Ishikawa (cell line): Measurements from ENCODE around the gene TXNDC11.

Experiments
- CREB1 ChIP-seq: IDR thresholded peaks from 2 replicates; pipeline ENCODE4 v1.6.1; 2012; ENCODE audit warnings: low read depth
- EGR1 ChIP-seq: IDR thresholded peaks from 2 replicates; pipeline ENCODE4 v1.6.1; 2012
- EP300 ChIP-seq: IDR thresholded peaks from 2 replicates; pipeline ENCODE4 v1.6.1; 2012; ENCODE audit warnings: borderline replicate concordance
- RAD21 ChIP-seq: IDR thresholded peaks from 2 replicates; pipeline ENCODE4 v1.6.1; 2012; ENCODE audit warnings: low read depth
- TF ChIP-seq, protein P1 (sequence below): IDR thresholded peaks from 2 replicates; pipeline ENCODE4 v1.6.1; 2012; ENCODE audit warnings: low read depth, mild to moderate bottlenecking

DNA sequence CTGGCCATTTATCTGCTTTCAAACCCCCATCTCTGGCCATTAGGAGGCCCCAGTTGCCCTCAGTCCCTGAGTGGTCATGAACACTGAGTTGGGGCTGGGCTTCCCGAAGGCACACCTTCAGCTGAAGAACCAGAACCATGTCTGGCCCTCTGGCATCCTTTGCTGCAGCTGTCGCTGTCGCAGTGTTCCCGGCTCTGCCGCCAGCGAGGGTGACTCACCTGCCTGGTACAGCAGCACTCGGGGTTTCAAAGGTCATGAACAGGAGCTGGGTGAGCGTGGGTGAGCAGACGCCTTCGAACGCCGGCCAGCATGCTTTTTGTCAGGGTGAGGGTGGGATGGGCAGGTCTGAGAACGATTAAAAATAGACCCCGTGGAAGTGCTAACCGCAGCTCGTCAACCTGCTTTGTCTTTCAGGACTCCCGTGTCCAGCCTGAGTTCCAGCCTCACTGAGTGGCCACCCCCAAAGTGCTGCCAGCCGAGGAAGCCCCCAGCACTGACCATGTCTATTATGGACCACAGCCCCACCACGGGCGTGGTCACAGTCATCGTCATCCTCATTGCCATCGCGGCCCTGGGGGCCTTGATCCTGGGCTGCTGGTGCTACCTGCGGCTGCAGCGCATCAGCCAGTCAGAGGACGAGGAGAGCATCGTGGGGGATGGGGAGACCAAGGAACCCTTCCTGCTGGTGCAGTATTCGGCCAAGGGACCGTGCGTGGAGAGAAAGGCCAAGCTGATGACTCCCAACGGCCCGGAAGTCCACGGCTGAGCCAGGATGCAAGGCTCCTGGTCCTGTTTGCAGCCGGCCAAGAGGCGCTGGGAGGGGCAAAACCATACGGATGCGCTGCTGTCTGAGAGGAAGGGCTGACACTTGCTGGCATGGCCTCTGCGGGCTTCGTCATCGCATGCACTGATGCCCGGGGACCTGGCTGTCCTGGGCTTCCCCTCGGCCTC is 66.8 kb downstream of the TXNDC11 start:
- TF ChIP-seq, protein P1, sequence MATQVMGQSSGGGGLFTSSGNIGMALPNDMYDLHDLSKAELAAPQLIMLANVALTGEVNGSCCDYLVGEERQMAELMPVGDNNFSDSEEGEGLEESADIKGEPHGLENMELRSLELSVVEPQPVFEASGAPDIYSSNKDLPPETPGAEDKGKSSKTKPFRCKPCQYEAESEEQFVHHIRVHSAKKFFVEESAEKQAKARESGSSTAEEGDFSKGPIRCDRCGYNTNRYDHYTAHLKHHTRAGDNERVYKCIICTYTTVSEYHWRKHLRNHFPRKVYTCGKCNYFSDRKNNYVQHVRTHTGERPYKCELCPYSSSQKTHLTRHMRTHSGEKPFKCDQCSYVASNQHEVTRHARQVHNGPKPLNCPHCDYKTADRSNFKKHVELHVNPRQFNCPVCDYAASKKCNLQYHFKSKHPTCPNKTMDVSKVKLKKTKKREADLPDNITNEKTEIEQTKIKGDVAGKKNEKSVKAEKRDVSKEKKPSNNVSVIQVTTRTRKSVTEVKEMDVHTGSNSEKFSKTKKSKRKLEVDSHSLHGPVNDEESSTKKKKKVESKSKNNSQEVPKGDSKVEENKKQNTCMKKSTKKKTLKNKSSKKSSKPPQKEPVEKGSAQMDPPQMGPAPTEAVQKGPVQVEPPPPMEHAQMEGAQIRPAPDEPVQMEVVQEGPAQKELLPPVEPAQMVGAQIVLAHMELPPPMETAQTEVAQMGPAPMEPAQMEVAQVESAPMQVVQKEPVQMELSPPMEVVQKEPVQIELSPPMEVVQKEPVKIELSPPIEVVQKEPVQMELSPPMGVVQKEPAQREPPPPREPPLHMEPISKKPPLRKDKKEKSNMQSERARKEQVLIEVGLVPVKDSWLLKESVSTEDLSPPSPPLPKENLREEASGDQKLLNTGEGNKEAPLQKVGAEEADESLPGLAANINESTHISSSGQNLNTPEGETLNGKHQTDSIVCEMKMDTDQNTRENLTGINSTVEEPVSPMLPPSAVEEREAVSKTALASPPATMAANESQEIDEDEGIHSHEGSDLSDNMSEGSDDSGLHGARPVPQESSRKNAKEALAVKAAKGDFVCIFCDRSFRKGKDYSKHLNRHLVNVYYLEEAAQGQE = no peak
- no peak for TF ChIP-seq RAD21
- no peak for TF ChIP-seq CREB1
- TF ChIP-seq EGR1 = no peak
- no peak for TF ChIP-seq EP300
